ENCODE results near the gene RAB44. TPM values are rescaled to one million over a fixed set of nuclear protein-coding genes. Genes with fewer than 3 reads are reported as not detected.
A peak's percentile ranks its signal among the peaks of the same experiment; 100 is the strongest.

Gene RAB44
- total RNA-seq, 1 experiment from 2014 or later: not detected

DNA sequence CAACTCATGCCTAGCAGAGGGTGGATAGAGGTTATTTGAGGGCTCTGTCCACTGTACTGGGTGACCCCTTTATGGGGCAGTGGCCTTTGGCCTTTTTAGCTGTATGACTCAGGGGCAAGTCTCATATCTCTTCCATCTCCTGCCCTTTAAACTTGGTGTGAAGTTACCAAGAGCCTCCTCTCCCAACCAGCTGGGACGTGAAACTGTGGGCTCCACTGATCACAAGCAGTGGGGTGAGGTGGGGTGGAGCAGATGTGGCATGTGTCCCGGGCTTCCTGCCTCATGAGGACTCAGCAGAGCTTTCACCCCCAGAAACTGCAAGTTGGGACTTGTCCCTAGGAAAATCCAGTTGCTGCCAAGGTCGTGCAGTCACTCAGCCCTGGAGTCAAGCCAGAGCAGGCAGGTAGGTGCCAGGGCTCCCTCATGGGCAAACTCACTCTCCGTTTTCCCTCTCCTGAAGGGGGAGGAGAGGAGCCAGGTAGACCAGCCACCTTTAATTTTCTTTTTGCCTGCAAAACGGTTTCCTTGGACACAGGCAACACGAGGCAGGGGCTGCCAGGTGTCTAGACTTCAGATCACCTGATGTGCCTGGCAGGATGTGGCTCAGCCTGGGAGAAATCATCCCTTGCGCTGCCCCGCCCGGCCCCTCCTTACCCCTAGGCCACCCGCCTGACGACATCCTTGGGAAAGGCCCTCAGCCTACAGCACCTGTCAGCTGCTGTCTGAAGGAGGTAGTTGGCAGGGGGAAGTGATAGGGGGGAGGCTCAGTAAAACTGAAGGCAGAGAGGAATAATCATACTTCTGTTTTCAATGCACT, 15.1 kb upstream of the RAB44 start:
- H2AFZ ChIP-seq (ENCODE audit: low read length): no peak overlapping the region
- no peak overlapping the region for H3K4ac ChIP-seq (ENCODE audit: low read depth, low read length)
- no peaks in the 10 kb centered on the region for H3K9me3 ChIP-seq (ENCODE audit: control insufficient read depth, low read depth, low read length)
- H3K23me2 ChIP-seq (ENCODE audit: insufficient read length, low read depth, low read length, poor library complexity, severe bottlenecking): peaks cover 14% of the 10 kb centered on the region
- Mint-ChIP-seq H3K9me3 (no peaks in the 10 kb centered on the region; a peak in 2 of 5 replicates), H3K27ac (0 out of 7 replicates have a peak overlapping the region, but pooled peaks of 1 of the 3 experiments have one; percentile 83), H3K4me1 (peaks cover 18 to 27% of the 10 kb centered on the region in 2 experiments), H3K36me3 (ENCODE audit: insufficient read depth in 1 of 3, low read depth in 3 of 3) (peaks cover 0 to 40% (median 11%) of the 10 kb centered on the region in 3 experiments; a peak in 3 of 7 replicates), H3K27me3 (ENCODE audit: low read depth) (peaks cover 19% of the 10 kb centered on the region), H3K4me3 (no peak overlapping the region; a peak in 1 of 5 replicates)
- H2BK5ac ChIP-seq (ENCODE audit: insufficient read length, low read length): no peak overlapping the region
- no peaks in the 10 kb centered on the region for H3K79me1 ChIP-seq (ENCODE audit: insufficient read depth, low read depth, low read length, poor library complexity, severe bottlenecking)
- no peak overlapping the region for H3K4me2 ChIP-seq (ENCODE audit: insufficient read depth, insufficient read length, low read length)
- no peak overlapping the region for H4K5ac ChIP-seq (ENCODE audit: insufficient read length, low read depth, low read length)
- H4K20me1 ChIP-seq (ENCODE audit: control insufficient read depth, insufficient read depth, insufficient read length): no peaks in the 10 kb centered on the region
- TF ChIP-seq, protein P1, sequence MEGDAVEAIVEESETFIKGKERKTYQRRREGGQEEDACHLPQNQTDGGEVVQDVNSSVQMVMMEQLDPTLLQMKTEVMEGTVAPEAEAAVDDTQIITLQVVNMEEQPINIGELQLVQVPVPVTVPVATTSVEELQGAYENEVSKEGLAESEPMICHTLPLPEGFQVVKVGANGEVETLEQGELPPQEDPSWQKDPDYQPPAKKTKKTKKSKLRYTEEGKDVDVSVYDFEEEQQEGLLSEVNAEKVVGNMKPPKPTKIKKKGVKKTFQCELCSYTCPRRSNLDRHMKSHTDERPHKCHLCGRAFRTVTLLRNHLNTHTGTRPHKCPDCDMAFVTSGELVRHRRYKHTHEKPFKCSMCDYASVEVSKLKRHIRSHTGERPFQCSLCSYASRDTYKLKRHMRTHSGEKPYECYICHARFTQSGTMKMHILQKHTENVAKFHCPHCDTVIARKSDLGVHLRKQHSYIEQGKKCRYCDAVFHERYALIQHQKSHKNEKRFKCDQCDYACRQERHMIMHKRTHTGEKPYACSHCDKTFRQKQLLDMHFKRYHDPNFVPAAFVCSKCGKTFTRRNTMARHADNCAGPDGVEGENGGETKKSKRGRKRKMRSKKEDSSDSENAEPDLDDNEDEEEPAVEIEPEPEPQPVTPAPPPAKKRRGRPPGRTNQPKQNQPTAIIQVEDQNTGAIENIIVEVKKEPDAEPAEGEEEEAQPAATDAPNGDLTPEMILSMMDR (conservative IDR thresholded peaks at IDR 0.05): no peak
- no peak overlapping the region for H4K91ac ChIP-seq (ENCODE audit: insufficient read length, low read depth, low read length)
- H3K9ac ChIP-seq (ENCODE audit: extremely low read depth, insufficient read length, low read length): no peak overlapping the region
- H3K18ac ChIP-seq (ENCODE audit: insufficient read length, low read depth, low read length): no peak overlapping the region
- no peak overlapping the region for H2BK12ac ChIP-seq (ENCODE audit: insufficient read length, low read depth, low read length)
- H2BK15ac ChIP-seq (ENCODE audit: low read depth, low read length): no peak overlapping the region
- peaks cover 5% of the 10 kb centered on the region; the same call in 1 of the 2 replicates for H3K4me1 ChIP-seq (ENCODE audit: insufficient read depth, low read length)
- DNase-seq: peak; percentile 49
- no peak overlapping the region for H2BK120ac ChIP-seq (ENCODE audit: low read depth, low read length, poor library complexity, severe bottlenecking)
- H3K23ac ChIP-seq (ENCODE audit: insufficient read length, low read depth, low read length): no peak overlapping the region
- no peak overlapping the region for H3T11ph ChIP-seq (ENCODE audit: low read length)
- peaks cover 5% of the 10 kb centered on the region; the same call in 1 of the 2 replicates for H3K27me3 ChIP-seq (ENCODE audit: insufficient read depth, low read length)
- no peak overlapping the region for H3K56ac ChIP-seq (ENCODE audit: insufficient read length, low read depth, low read length)
- no peaks in the 10 kb centered on the region for H3K79me2 ChIP-seq (ENCODE audit: insufficient read depth, low read length)
- H3K14ac ChIP-seq (ENCODE audit: insufficient read depth, low read length): no peak overlapping the region
- H3K27ac ChIP-seq (ENCODE audit: insufficient read length, low read depth, low read length): no peak overlapping the region
- no peak overlapping the region for H2AK5ac ChIP-seq (ENCODE audit: insufficient read length, low read length)
- WGBS (ENCODE audit: extremely low coverage, insufficient read length, low lambda C conversion rate): no CpG with 5 or more reads among the region's 11 CpGs
- H2BK20ac ChIP-seq (ENCODE audit: low read depth, low read length, poor library complexity, severe bottlenecking): no peak overlapping the region
- no peak overlapping the region for H4K8ac ChIP-seq (replicated peaks; ENCODE audit: insufficient read length, low read depth, low read length)
